ENCODE results near the gene RPUSD3. TPM values are rescaled to one million over a fixed set of nuclear protein-coding genes. Genes with fewer than 3 reads are reported as not detected.

Gene RPUSD3
- total RNA-seq, 4 donors from 2014 or later: 29.7 to 43.1 (median 38.5) TPM

DNA sequence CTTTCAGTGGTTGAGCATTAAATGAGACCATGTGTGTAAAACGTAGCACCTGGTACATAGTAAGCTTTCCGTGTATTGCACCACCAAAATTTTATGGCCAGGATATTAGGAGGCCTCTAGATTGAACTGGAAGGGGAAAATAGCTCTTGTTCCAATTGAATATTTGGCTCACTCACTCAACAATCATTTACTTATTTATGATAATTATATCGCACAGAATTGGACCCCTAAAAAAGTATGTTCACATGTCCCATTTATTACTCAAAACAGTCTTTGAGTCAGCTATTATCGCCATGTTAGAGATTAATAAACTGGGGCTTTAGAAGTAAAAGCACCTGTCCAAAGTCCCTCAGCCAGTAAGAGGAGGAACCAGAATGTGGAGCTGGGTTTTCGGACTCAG lies 38.8 kb downstream of the RPUSD3 start:
- Histone ChIP-seq H3K4me3 (no peak overlapping the region), H3K27ac (no peak overlapping the region), H3K27me3 (no peaks in the 10 kb centered on the region), H3K9me3 (no peaks in the 10 kb centered on the region), H3K36me3 (peaks cover 0 to 66% (median 0%) of the 10 kb centered on the region in 3 donors), H3K4me1 (peaks cover 0 to 14% (median 0%) of the 10 kb centered on the region in 4 donors)
- DNase-seq: no peak
- TF ChIP-seq, protein P1, sequence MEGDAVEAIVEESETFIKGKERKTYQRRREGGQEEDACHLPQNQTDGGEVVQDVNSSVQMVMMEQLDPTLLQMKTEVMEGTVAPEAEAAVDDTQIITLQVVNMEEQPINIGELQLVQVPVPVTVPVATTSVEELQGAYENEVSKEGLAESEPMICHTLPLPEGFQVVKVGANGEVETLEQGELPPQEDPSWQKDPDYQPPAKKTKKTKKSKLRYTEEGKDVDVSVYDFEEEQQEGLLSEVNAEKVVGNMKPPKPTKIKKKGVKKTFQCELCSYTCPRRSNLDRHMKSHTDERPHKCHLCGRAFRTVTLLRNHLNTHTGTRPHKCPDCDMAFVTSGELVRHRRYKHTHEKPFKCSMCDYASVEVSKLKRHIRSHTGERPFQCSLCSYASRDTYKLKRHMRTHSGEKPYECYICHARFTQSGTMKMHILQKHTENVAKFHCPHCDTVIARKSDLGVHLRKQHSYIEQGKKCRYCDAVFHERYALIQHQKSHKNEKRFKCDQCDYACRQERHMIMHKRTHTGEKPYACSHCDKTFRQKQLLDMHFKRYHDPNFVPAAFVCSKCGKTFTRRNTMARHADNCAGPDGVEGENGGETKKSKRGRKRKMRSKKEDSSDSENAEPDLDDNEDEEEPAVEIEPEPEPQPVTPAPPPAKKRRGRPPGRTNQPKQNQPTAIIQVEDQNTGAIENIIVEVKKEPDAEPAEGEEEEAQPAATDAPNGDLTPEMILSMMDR (IDR thresholded peaks at IDR 0.05): no peak
- TF ChIP-seq POLR2A (IDR thresholded peaks at IDR 0.05): no peak

DNA sequence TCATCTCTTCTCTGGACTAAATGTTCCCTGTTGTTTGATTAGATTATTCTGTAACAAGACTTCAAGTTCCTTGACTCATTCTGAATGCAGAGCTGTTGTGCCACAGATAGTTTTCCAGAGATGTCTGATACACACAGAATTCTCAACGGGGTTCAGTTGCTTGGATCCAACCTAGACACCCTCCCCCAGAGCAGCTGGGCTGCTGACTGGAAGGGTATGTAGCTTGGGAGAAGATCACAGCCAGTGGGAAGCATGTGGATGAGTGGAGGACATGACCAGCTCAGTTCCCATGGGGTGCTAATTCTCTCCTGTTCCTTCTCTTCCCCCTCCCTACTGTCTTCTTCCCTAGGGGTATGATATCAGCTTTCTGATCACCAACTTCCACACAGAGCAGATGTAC lies 40.3 kb downstream of the RPUSD3 start:
- TF ChIP-seq, protein P1 (IDR thresholded peaks at IDR 0.05): no peak
- no peak for TF ChIP-seq POLR2A (IDR thresholded peaks at IDR 0.05)
- no peak overlapping the region for H3K27ac ChIP-seq
- peaks cover 0 to 81% (median 0%) of the 10 kb centered on the region in 3 donors for H3K36me3 ChIP-seq
- H3K4me3 ChIP-seq: no peak overlapping the region
- no peak for DNase-seq
- no peaks in the 10 kb centered on the region for H3K9me3 ChIP-seq
- H3K4me1 ChIP-seq: peaks cover 0 to 5% (median 0%) of the 10 kb centered on the region in 4 donors
- no peaks in the 10 kb centered on the region for H3K27me3 ChIP-seq

- Histone ChIP-seq H3K4me3 (no peak overlapping the region), H3K36me3 (peaks cover 0 to 86% (median 0%) of the 10 kb centered on the region in 3 donors), H3K27me3 (no peaks in the 10 kb centered on the region), H3K27ac (no peak overlapping the region), H3K9me3 (no peaks in the 10 kb centered on the region), H3K4me1 (peaks cover 0 to 4% (median 0%) of the 10 kb centered on the region in 4 donors)
- DNase-seq: no peak
- no peak for TF ChIP-seq POLR2A (IDR thresholded peaks at IDR 0.05)
- TF ChIP-seq, protein P1 (IDR thresholded peaks at IDR 0.05): peak in 2 of 6 experiments; percentile 20 to 41
Measured at GRCh38 chr3:9800529-9800928, 43.3 kb downstream of the RPUSD3 start.

- DNase-seq: peak in 1 of 3 donors; percentile 15
- Histone ChIP-seq H3K4me3 (no peak overlapping the region), H3K27ac (no peak overlapping the region), H3K36me3 (peaks cover 0 to 61% (median 0%) of the 10 kb centered on the region in 3 donors), H3K27me3 (no peaks in the 10 kb centered on the region), H3K4me1 (peaks cover 0 to 19% (median 11%) of the 10 kb centered on the region in 4 donors), H3K9me3 (no peaks in the 10 kb centered on the region)
- TF ChIP-seq, protein P1 (IDR thresholded peaks at IDR 0.05): no peak
- TF ChIP-seq POLR2A (IDR thresholded peaks at IDR 0.05): no peak
Measured at GRCh38 chr3:9797196-9797945, 46.4 kb downstream of the RPUSD3 start.

DNA sequence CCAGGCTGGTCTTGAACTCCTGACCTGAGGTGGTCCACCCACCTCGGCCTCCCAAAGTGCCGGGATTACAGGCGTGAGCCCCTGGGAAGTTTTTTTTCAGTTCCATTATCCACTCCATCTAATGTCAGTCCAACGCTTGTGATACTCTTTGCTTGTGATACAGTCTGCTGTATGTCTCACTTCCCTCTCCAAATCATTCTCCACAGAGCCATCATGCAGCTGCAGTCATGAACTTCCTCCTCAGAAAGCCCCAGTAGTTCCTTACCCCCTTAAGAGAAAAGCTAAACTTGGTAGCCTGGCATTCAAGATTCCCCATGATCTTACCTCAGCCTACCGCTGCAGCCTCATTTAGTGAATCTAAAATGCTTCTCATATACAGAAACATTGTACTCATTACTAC lies 48.6 kb downstream of the RPUSD3 start:
- peaks cover 0 to 31% (median 13%) of the 10 kb centered on the region in 4 donors for H3K4me1 ChIP-seq
- H3K36me3 ChIP-seq: peaks cover 0 to 49% (median 0%) of the 10 kb centered on the region in 3 donors
- no peak for TF ChIP-seq POLR2A (IDR thresholded peaks at IDR 0.05)
- TF ChIP-seq, protein P1 (IDR thresholded peaks at IDR 0.05): no peak
- H3K27ac ChIP-seq: peak overlapping the region in 1 of 4 donors; percentile 65
- no peaks in the 10 kb centered on the region for H3K27me3 ChIP-seq
- peak in 1 of 3 donors; percentile 0 for DNase-seq
- no peaks in the 10 kb centered on the region for H3K9me3 ChIP-seq
- no peak overlapping the region for H3K4me3 ChIP-seq
